Lung (tissue), 12 donors: ENCODE measurements around the gene SKP1. TPM values are rescaled to one million over a fixed set of nuclear protein-coding genes. Genes with fewer than 3 reads are reported as not detected.
"Not testable (repeated sequence)": the region's sequence is repeated elsewhere in the genome, so short reads cannot be mapped to it uniquely, and the experiment has no call there.

Experiments used
- ATAC-seq: fragments of 200-7000 bp; cut with Tn5 transposase; one replicate; pipeline ENCODE4 v1.9.1; 2020; ENCODE audit warnings: moderate number of reproducible peaks; ENCODE audit not compliant: insufficient read depth, low FRiP score
- DNase-seq, 3 donors: peaks; one replicate each; pipeline ENCODE4 v3.0.0-alpha.2; 2013 to 2017
- H3K27ac ChIP-seq, 2 donors: one replicate each; pipeline ENCODE4 v1.5.1; 2013; ENCODE audit warnings: mild to moderate bottlenecking in 2 of 2, moderate library complexity in 2 of 2, control low read depth in 1 of 2, inconsistent platforms in 1 of 2, low read depth in 1 of 2, low read length in 1 of 2
- H3K27me3 ChIP-seq, 3 donors: one replicate each; pipeline ENCODE4 v1.5.1; 2013; ENCODE audit warnings: low read length in 2 of 3; ENCODE audit not compliant: control insufficient read depth in 3 of 3, insufficient read depth in 3 of 3
- H3K36me3 ChIP-seq, 4 donors: one replicate each; pipeline ENCODE4 v1.5.1; 2013; ENCODE audit warnings: low read length in 4 of 4, mild to moderate bottlenecking in 1 of 4, moderate library complexity in 1 of 4; ENCODE audit not compliant: control insufficient read depth in 4 of 4, insufficient read depth in 4 of 4
- H3K4me1 ChIP-seq, 5 donors: one replicate each; pipeline ENCODE4 v1.5.1; 2013; ENCODE audit warnings: low read length in 5 of 5, mild to moderate bottlenecking in 2 of 5, moderate library complexity in 1 of 5; ENCODE audit not compliant: control insufficient read depth in 5 of 5, insufficient read depth in 5 of 5
- H3K4me3 ChIP-seq: one replicate; pipeline ENCODE4 v1.5.1; 2013; ENCODE audit warnings: mild to moderate bottlenecking, control low read depth, moderate library complexity
- H3K9ac ChIP-seq, 2 donors: one replicate each; pipeline ENCODE4 v1.5.1; 2013; ENCODE audit warnings: low read length in 2 of 2, control low read depth in 1 of 2; ENCODE audit not compliant: insufficient read depth in 1 of 2
- H3K9me3 ChIP-seq, 4 donors: one replicate each; pipeline ENCODE4 v1.5.1; 2013; ENCODE audit warnings: low read length in 3 of 4, mild to moderate bottlenecking in 1 of 4, moderate library complexity in 1 of 4; ENCODE audit not compliant: control insufficient read depth in 4 of 4, insufficient read depth in 3 of 4
- WGBS, 2 donors: extraction: QIAGEN DNeasy Blood & Tissue Kit; methylation state at CpG; one replicate each; pipeline ENCODE4 v1.1.7; 2013; 5-methylcytosine and 5-hydroxymethylcytosine counted together
- polyA plus RNA-seq, 2 donors: library from polyadenylated mRNA; stranded (reverse); fragments of 200-250 nt; gene quantifications; one replicate each; pipeline ENCODE4 v1.2.1, GENCODE V29; 2013
- total RNA-seq, 2 donors: library from RNA; depleted of rRNA in 1 of 2; stranded (reverse); fragments of >200 nt in 1 of 2; gene quantifications; one replicate each; pipeline ENCODE4 v1.2.1, GENCODE V29; 2014 to 2021
- TF ChIP-seq, protein P1 (sequence below): IDR thresholded peaks from 2 replicates; pipeline ENCODE4 v1.5.1; 2012; ENCODE audit warnings: mild to moderate bottlenecking; ENCODE audit errors: control extremely low read depth, extremely low read depth
- donor health status: control.
- donor health status: control.
- donor health status: Bipolar disorder and iron deficiency.
- donor health status: healthy.
- donor health status: DM: yes; HTN: yes; CAD: no.

The SKP1 gene
- total and polyA plus RNA-seq, 4 donors = 149 to 551 (median 283) TPM

DNA sequence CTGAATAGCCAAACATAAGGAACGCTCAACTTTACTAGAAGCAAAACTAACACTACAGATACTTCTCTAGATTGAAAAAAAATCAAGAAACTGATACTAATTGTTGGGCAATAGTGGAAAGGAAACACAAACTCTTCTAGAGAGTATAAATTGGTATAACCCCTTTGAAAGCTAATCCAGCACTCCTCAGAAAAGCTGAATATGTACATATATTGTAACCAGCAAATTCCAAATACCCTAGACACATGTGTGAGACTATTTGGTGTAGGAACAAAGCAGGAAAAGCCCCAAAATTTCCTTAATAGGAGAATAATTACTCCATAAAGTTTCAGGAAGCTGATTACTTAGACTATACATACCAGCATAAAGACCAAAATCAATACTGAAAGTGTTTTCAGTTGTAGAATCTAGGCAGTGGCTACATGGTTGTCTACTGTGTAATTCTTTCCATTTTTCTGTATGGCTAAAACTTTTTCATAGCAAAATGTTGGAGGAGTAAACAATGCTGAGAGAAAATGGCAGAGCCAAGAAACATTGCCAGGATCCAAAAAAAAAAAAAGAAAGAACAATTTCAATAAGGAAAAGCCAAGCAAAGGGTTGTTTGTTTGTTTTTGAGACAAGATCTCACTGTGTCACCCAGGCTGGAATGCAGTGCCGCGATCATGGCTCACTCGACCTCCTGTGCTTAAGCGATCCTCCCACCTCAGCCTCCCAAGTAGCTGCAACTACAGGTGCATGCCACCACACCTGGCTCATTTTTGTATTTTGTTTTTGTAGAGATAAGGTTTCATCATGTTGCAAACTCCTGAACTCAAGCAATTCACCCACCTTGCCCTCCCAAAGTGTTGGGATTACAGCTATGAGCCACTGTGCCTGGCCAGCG, 15.0 kb downstream of the SKP1 start:
- TF ChIP-seq, protein P1, sequence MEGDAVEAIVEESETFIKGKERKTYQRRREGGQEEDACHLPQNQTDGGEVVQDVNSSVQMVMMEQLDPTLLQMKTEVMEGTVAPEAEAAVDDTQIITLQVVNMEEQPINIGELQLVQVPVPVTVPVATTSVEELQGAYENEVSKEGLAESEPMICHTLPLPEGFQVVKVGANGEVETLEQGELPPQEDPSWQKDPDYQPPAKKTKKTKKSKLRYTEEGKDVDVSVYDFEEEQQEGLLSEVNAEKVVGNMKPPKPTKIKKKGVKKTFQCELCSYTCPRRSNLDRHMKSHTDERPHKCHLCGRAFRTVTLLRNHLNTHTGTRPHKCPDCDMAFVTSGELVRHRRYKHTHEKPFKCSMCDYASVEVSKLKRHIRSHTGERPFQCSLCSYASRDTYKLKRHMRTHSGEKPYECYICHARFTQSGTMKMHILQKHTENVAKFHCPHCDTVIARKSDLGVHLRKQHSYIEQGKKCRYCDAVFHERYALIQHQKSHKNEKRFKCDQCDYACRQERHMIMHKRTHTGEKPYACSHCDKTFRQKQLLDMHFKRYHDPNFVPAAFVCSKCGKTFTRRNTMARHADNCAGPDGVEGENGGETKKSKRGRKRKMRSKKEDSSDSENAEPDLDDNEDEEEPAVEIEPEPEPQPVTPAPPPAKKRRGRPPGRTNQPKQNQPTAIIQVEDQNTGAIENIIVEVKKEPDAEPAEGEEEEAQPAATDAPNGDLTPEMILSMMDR = no peak
- 95 to 97% methylated on average over 6 of the region's 6 CpGs for WGBS, 2 donors
- Histone ChIP-seq H3K36me3 (peaks cover 21 to 53% (median 33%) of the 10 kb centered on the region in 4 donors), H3K27me3 (no peaks in the 10 kb centered on the region), H3K4me3 (no peak overlapping the region), H3K9me3 (peaks cover 0 to 5% (median 2%) of the 10 kb centered on the region in 4 donors), H3K27ac (no peak overlapping the region), H3K9ac (no peak overlapping the region), H3K4me1 (peaks cover 0 to 2% (median 0%) of the 10 kb centered on the region in 5 donors)
- no peak for DNase-seq
- no peak for ATAC-seq

DNA sequence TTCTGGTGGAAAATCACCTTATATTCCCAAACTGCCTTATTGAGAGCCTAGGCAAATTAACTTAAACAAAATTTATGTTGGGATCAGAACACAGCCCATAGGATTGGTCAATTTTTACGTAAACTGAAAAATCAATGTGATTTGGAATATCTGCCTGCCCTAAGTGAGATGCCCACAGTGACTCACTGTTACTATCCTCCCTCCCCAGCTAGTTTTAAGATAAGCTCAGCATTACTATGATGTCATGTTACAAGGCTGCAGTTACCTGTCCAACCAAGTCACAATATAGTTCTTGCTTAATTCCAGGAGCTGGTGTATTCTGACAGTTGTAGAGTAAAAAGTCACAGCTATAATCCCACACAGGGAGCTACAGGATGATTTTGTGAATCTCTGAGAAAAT, 23.1 kb downstream of the SKP1 start:
- WGBS, 2 donors = 98 to 100% methylated on average over 1 of the region's 1 CpG
- TF ChIP-seq, protein P1 = no peak
- Histone ChIP-seq H3K4me1 (peaks cover 7 to 17% (median 8%) of the 10 kb centered on the region in 5 donors), H3K36me3 (peaks cover 18 to 57% (median 44%) of the 10 kb centered on the region in 4 donors), H3K9ac (no peak overlapping the region), H3K27me3 (no peaks in the 10 kb centered on the region), H3K9me3 (no peaks in the 10 kb centered on the region), H3K27ac (no peak overlapping the region), H3K4me3 (no peak overlapping the region)
- ATAC-seq = no peak
- no peak for DNase-seq

DNA sequence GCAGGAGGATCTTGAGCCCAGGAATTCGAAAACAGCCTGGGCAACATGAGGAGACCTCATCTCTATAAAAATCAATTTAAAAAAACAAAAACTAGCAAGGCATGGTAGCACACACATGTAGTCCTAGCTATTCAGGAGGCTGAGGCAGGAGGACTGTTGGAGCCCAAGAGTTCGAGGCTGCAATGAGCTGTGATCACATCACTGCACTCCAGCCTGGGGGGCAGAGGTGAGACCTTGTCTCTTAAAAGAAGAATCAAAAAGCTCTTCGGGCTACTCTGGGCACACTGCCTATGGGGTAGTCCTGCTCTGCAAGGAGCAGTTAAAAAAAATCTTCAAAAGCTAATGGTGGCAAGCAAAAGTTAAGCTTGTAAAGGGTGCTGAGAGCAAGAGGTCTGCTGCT, 23.5 kb downstream of the SKP1 start:
- Histone ChIP-seq H3K9ac (no peak overlapping the region), H3K36me3 (peaks cover 17 to 57% (median 41%) of the 10 kb centered on the region in 4 donors), H3K9me3 (no peaks in the 10 kb centered on the region), H3K4me1 (peaks cover 7 to 17% (median 10%) of the 10 kb centered on the region in 5 donors), H3K4me3 (no peak overlapping the region), H3K27me3 (no peaks in the 10 kb centered on the region), H3K27ac (no peak overlapping the region)
- WGBS, 2 donors = 98% methylated on average over 3 of the region's 3 CpGs
- DNase-seq (no peak), ATAC-seq (no peak)
- TF ChIP-seq, protein P1 = no peak

DNA sequence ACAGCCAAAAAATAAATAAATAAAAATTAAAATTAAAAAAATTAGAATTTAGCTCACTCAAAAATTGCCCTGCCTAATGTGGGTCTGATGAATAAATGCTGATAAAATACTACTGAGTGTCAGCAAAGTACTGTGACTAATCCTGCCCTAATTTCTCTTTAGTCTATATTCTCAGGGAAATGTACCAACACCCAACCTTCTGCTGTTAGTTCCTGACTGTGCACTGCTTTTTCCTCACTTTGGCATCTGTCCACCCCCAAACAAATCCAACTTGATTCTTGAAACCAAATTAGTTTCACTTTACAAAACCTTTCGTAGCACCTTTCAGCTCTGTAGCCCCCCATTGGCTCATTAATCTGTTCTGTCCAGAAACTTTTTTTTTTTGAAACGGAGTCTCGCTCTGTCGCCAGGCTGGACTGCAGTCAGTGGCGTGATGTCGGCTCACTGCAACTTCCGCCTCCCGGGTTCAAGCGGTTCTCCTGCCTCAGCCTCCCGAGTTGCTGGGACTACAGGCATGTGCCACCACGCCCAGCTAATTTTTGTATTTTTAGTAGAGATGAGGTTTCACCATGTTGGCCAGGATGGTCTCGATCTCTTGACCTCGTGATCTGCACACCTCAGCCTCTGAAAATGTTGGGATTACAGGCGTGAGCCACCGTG, 24.4 kb downstream of the SKP1 start:
- Histone ChIP-seq H3K4me1 (peaks cover 7 to 24% (median 14%) of the 10 kb centered on the region in 5 donors), H3K36me3 (peaks cover 19 to 51% (median 35%) of the 10 kb centered on the region in 4 donors)
- not testable (repeated sequence) for H3K4me3 ChIP-seq, H3K9me3 ChIP-seq, H3K27me3 ChIP-seq, H3K27ac ChIP-seq, H3K9ac ChIP-seq, ATAC-seq, DNase-seq
- WGBS, 2 donors = 96 to 97% methylated on average over 15 of the region's 15 CpGs
